GM18867 (cell line): ENCODE results near the gene ZNF521.

ENCODE experiments used
- ATAC-seq: cut with Tn5 transposase; IDR thresholded peaks from one replicate; pipeline ENCODE4 v1.9.1; 2021; ENCODE audit warnings: mild to moderate bottlenecking, moderate library complexity; ENCODE audit not compliant: unreplicated experiment

ZNF521 gene

GRCh38 chr18:25136416-25137196, 215.4 kb downstream of the ZNF521 start:
- no peak for ATAC-seq

- no peak for ATAC-seq
Observed at GRCh38 chr18:25134861-25135260, 217.1 kb downstream of the ZNF521 start.

- no peak for ATAC-seq
Observed at GRCh38 chr18:25133879-25134278, 218.1 kb downstream of the ZNF521 start.

DNA sequence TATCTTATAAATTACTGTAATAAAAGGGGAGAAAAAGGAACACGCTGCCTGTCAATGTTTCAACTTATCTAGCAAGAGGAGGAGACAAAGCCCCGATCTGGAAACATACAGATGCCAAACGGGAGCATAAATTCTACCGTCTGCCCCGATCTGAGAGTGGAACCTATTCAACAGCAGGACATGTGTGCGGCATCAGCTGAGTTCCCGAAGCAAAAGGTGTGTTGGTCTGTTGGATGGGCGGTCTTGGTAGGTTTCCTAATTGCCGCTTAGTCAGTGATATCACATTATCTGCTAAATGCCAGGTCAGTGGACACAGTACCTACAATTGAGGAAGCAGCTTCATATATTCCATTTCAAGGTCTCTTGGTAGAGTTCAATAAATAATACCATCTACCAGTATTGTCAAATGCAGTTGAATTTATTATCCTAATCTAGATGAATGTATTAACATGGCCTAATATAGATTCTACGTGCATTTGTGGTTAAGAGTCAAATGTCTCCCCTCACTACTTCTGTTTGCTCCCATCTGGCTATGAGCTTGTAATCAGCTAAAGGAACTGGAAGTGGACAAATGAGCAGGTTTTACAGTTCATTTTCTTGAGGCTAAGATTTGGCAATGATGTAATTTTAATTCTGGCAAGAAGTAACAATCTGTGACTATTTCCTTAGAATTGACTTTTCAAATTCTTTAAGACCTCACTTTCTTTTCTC, 219.0 kb downstream of the ZNF521 start:
- no peak for ATAC-seq

- no peak for ATAC-seq
Observed at GRCh38 chr18:25126751-25127150, 225.2 kb downstream of the ZNF521 start.

DNA sequence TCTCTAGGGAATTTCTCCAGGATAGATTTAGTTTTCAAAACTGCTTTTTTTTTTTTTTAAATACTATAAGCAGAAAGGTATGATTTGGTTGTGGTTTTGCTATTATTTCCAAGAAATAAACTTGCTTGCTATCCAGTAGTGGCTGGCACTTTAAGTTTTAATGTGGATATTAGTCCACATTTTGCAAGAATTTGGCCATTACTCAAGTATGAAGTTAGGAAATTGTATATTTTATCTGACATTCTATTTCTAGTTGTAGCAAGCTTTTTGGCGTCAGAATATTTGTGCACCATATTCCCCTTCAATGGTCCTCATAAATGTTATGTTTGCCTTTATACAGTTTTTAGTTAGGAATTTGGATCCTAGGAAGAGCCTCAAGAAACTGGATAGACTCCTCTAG, 226.3 kb downstream of the ZNF521 start:
- no peak for ATAC-seq

DNA sequence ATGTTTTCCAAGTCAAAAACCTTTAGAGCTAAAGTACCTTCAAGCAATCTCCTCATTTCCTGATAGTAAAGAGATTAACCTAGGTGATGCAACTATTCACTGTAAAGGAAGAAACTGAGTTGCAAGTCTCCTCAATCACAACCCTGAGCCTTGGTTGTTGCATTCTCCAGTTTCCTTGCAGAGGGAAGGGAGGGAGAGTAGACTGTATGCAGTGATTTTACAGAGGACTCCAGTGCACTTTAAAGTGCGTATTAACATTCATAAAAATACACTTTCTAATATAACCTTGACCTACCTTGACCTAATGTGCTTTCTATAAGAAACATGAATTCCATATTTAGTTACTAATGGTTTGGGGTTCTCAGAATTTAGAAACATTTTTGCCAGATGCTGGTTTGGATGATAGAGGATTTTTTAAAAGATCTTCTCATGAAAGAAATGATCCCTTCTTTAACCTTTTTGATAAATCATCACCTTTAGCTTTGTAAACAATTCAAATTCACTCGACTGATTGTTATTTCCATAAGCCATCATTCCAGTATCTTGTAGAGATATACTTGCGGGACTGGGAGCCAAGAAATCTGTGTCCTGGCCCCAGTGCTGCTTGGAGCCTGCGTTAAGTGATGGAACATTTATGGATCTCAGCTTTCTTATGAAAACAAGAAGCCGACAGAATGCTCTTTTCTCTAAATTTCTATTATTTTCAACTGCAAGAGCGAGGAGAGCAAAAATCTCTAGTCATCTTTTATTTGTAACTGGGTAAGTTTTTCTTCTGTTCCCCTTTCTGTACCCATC, 228.3 kb downstream of the ZNF521 start:
- ATAC-seq, result no peak

GRCh38 chr18:25121442-25121841, 230.5 kb downstream of the ZNF521 start:
- peak; percentile 18 for ATAC-seq

DNA sequence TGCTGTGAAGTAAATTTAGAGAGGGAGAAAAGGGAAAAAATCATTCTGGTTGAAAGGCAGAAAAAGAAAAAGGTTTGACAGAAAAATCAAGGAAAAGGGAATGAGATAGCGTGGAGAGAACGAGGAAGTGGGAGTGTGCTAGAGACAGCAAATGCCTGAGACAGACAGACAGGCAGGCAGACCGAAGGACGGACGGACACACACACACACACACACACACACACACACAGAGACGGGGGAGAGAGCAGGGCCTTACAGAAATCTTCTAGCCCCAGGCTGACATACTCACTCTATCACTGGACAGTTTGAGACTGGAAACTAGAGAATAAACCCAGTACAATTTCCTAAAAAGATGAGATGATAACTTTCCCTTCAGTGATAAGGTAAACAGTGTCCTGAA, 238.4 kb downstream of the ZNF521 start:
- ATAC-seq, result no peak

DNA sequence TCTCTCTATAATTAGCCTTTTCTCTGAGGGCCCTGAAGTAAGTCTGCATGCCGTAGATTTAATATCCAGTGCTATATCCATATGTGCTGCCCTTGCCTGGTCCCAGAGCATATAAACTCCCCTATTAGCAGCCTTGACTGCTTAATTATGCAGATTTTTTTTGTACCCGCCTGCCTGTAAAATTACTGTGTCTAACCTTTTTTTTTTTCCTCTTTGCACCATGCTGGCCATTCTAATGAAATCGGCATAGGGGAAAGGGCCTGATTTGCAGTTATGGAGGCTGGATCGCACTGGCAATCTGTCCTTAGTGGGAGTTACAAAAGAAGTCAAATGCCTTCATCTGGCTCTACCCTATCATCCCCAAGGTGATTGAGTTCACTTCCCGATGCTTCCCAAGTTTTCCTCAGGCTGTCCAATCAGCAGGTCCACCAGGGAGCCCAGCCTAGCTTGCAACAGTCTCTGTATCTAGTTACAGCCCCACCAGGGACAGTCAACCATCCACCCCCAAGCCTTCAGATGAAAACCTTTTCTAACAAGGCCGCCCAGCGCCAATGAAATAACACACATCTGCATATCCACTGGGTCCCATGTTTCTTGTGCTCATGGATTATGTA, 239.0 kb downstream of the ZNF521 start:
- ATAC-seq, result no peak

DNA sequence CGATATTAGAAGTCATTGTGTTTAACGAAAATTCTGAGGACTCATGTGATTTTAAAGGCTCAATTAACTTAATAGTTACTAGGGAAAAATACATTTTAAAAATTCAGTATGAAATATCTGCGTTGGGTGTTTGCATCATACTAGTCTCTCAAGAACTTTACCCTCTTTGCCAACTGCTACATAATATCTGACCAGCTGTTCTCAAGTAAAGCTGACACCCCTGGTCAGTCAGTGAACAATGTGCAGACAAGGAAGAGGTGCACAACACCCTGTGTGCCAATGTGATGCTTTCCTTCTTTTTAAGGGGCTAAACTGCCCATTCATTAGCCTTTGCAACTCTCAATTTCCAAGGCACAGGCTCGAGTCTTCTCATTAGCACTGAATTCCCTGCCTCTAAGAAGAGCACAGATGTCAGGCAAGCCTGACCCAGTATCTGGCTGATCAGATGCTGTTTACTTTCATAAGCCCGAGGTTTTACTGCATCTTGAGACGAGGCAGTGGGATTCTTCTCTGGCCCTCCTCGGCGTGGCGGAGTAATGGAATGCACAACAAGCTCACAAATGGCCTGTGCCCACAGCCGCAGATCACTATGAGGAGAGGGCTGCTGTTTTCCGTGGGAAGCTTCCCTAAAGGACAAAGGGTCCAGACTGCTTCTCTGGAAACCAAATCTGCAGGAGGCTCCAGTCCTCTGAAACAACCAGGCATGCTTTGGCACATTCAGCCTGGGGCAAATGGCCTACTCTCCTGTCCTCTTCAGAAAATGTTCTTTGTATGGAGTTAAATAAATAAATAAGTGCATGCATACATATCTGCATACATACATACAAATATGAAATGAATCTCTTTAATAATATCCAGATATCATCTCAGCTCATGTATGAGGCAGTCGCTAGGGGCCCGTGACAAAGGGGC, 240.3 kb downstream of the ZNF521 start:
- no peak for ATAC-seq

GRCh38 chr18:25109484-25109883, 242.5 kb downstream of the ZNF521 start:
- ATAC-seq, result peak; percentile 61

- ATAC-seq, result no peak
Observed at GRCh38 chr18:25103468-25104155, 248.4 kb downstream of the ZNF521 start.

GRCh38 chr18:25102662-25103061, 249.3 kb downstream of the ZNF521 start:
- no peak for ATAC-seq

DNA sequence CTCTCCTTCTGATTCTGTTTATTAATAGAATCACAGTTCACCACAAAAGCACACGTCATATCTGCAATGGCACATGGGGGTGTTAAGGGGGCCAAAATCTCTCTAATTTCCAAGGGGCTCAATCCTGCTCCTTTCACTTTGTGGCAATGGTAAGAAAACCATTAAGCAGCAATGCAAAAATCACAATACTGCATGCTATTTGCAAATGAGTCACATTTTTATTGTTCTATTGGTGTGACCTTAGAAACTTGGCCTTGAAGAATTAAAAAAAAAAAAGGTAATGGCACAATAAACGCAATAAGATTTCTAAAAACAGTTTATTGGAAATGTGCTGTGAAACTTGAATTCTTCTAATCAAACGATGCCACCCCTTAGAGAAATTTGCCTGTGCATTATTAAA, 251.5 kb downstream of the ZNF521 start:
- no peak for ATAC-seq

- ATAC-seq, result no peak
Observed at GRCh38 chr18:25099895-25100294, 252.1 kb downstream of the ZNF521 start.

GRCh38 chr18:25097569-25098056, 254.4 kb downstream of the ZNF521 start:
- no peak for ATAC-seq

- no peak for ATAC-seq
Observed at GRCh38 chr18:25097057-25097456, 254.9 kb downstream of the ZNF521 start.

DNA sequence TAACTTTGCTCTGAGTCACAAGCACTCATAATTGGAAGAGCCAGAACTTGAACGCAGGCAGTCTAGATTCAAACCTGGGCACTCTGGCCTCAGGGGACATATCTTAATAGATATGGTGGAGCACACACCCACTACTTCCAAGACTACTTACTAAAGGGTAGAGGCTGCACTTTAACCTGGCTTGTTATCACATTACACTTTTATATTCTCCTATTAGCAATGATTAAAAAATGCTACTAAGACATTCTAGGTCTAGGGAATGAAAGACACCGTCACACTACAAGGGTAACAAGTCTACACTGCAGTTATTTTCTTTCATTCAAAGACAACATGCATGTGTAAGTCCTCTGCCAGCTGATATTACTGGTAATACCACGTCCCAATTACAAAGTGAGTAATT, 258.8 kb downstream of the ZNF521 start:
- no peak for ATAC-seq
